Measurements from ENCODE around the gene SARDH.

Gene SARDH
- total RNA-seq: 18.9 to 124 (median 49.1) reads per million in 18 experiments

GRCh38 chr9:133737774-133738639 lies at the start of gene SARDH:
Gene SARDH (minus strand): TSS chr9:133738352. CDS start chr9:133734173, 4,179 bp downstream.
- peak; percentile 89 to 96 for DNase-seq

GRCh38 chr9:133787754-133788025 lies 49.5 kb upstream of the SARDH start:
- DNase-seq: peak; percentile 54 to 55

GRCh38 chr9:133786907-133787753 lies 49.0 kb upstream of the SARDH start:
- DNase-seq: peak in 1 of 2 donors; percentile 27

- peak; percentile 66 to 73 for DNase-seq
Measured at GRCh38 chr9:133786371-133786753, 48.2 kb upstream of the SARDH start.

GRCh38 chr9:133785753-133786370 lies 47.7 kb upstream of the SARDH start:
- DNase-seq: no peak

GRCh38 chr9:133784731-133785561 lies 46.8 kb upstream of the SARDH start:
- DNase-seq: no peak

GRCh38 chr9:133783331-133783731 lies 45.2 kb upstream of the SARDH start:
- DNase-seq: no peak

GRCh38 chr9:133782157-133783130 lies 44.3 kb upstream of the SARDH start:
- DNase-seq: peak; percentile 65 to 77

GRCh38 chr9:133781828-133782135 lies 43.6 kb upstream of the SARDH start:
- DNase-seq: no peak

GRCh38 chr9:133780962-133781827 lies 43.0 kb upstream of the SARDH start:
- DNase-seq: no peak

GRCh38 chr9:133780404-133780945 lies 42.3 kb upstream of the SARDH start:
- DNase-seq: no peak

- no peak for DNase-seq
Measured at GRCh38 chr9:133779516-133780403, 41.6 kb upstream of the SARDH start.

- DNase-seq: no peak
Measured at GRCh38 chr9:133779081-133779480, 40.9 kb upstream of the SARDH start.

GRCh38 chr9:133778336-133779013 lies 40.3 kb upstream of the SARDH start:
- DNase-seq: no peak

- DNase-seq: no peak
Measured at GRCh38 chr9:133777871-133778270, 39.7 kb upstream of the SARDH start.

- no peak for DNase-seq
Measured at GRCh38 chr9:133777068-133777791, 39.1 kb upstream of the SARDH start.
